Caco-2 (cell line): Measurements from ENCODE around the gene LRP1B. TPM values are rescaled to one million over a fixed set of nuclear protein-coding genes. Genes with fewer than 3 reads are reported as not detected.

Source experiments
- BruUV-seq: library from RNA; stranded (reverse); fragments of 400-500 nt; replicated peaks from 2 replicates; lab custom pipeline; 2021; lab: Mats Ljungman, UMichigan
- CTCF ChIA-PET: fragments of 300-600 bp; sonication (Branson Sonifier 250); formaldehyde crosslinking; loops from one replicate; lab custom pipeline; 2022; ENCODE audit warnings: antibody characterized with exemption; lab: Charles Lee
- POLR2A ChIA-PET: fragments of 300-600 bp; sonication (Branson Sonifier 250); formaldehyde crosslinking; loops from one replicate; lab custom pipeline; 2022; ENCODE audit warnings: antibody characterized with exemption; lab: Charles Lee
- DNase-seq, 2 experiments: peaks; one replicate each; pipeline versions ENCODE4 v3.0.0 to v3.0.0-alpha.2; 2020 to 2022
- H3K27me3 ChIP-seq: replicated peaks from 2 replicates; pipeline ENCODE4 v1.6.0; 2011; ENCODE audit warnings: low read length; ENCODE audit not compliant: control insufficient read depth, insufficient read depth
- H3K36me3 ChIP-seq: 2 replicates; pipeline ENCODE4 v1.5.1; 2011; ENCODE audit warnings: low read length; ENCODE audit not compliant: control insufficient read depth, insufficient read depth
- H3K4me1 ChIP-seq: fragments of 250-450 bp; sonication (Bioruptor Pico); 2 replicates; pipeline ENCODE4 v1.5.1; 2020; ENCODE audit warnings: mild to moderate bottlenecking
- H3K4me3 ChIP-seq: 2 replicates; pipeline ENCODE4 v1.5.1; 2011; ENCODE audit warnings: low read depth, mild to moderate bottlenecking, control low read depth, low read length
- H3K9me3 ChIP-seq: fragments of 250-450 bp; sonication (Bioruptor Pico); 2 replicates; pipeline ENCODE4 v1.5.1; 2020; ENCODE audit warnings: mild to moderate bottlenecking, moderate library complexity
- H3K27ac Mint-ChIP-seq: one replicate; pipeline ENCODE4 v1.8.0; 2022; ENCODE audit warnings: mixed read lengths; ENCODE audit not compliant: unreplicated experiment
- H3K27me3 Mint-ChIP-seq: one replicate; pipeline ENCODE4 v1.8.0; 2022; ENCODE audit warnings: mixed read lengths; ENCODE audit not compliant: insufficient read depth, unreplicated experiment
- H3K36me3 Mint-ChIP-seq: one replicate; pipeline ENCODE4 v1.8.0; 2022; ENCODE audit warnings: mild to moderate bottlenecking, mixed read lengths; ENCODE audit not compliant: insufficient read depth, unreplicated experiment
- H3K4me1 Mint-ChIP-seq: one replicate; pipeline ENCODE4 v1.8.0; 2022; ENCODE audit warnings: low read depth, mixed read lengths; ENCODE audit not compliant: unreplicated experiment
- H3K4me3 Mint-ChIP-seq: one replicate; pipeline ENCODE4 v1.8.0; 2022; ENCODE audit warnings: mild to moderate bottlenecking, moderate library complexity, mixed read lengths; ENCODE audit not compliant: unreplicated experiment
- H3K9me3 Mint-ChIP-seq: one replicate; pipeline ENCODE4 v1.8.0; 2022; ENCODE audit warnings: mixed read lengths; ENCODE audit not compliant: unreplicated experiment
- CTCF ChIP-seq, 2 experiments: fragments of 200-600 bp in 1 of 2; IDR thresholded peaks; 1 replicate in 1 of 2; 2 replicates in 1 of 2; pipeline versions ENCODE4 v1.5.1 to v1.8.0; 2011 to 2022; ENCODE audit warnings: antibody characterized with exemption in 1 of 2, control low read depth in 1 of 2, inconsistent platforms in 1 of 2, low read depth in 1 of 2, low read length in 1 of 2, mild to moderate bottlenecking in 1 of 2, moderate library complexity in 1 of 2; ENCODE audit not compliant: insufficient read depth in 1 of 2, severe bottlenecking in 1 of 2, unreplicated experiment in 1 of 2
- intact Hi-C: fragments of 100-400 bp; cut with micrococcal nuclease; formaldehyde crosslinking; loops from one replicate; pipeline ENCODE4 v1.10.0; 2022; ENCODE audit not compliant: unreplicated experiment
- total RNA-seq: library from RNA; stranded (reverse); gene quantifications from 2 replicates; pipeline ENCODE4 v1.2.3, GENCODE V29; 2022

The LRP1B gene
- total RNA-seq, 1 experiment from 2014 or later = not detected

- intact Hi-C loops = no loop called here
- H3K4me3 Mint-ChIP-seq = no peak overlapping the region
These were observed 286.6 kb downstream of the LRP1B start for GRCh38 chr2:141844231-141844630.

GRCh38 chr2:141835103-141835502 is 295.7 kb downstream of the LRP1B start:
- DNase-seq = no peak
- Mint-ChIP-seq H3K4me3 (no peak overlapping the region), H3K4me1 (no peaks in the 10 kb centered on the region), H3K27me3 (no peaks in the 10 kb centered on the region), H3K27ac (no peak overlapping the region), H3K9me3 (no peaks in the 10 kb centered on the region), H3K36me3 (no peaks in the 10 kb centered on the region)
- H3K27me3 ChIP-seq = no peaks in the 10 kb centered on the region
- CTCF ChIA-PET = no interaction called here
- POLR2A ChIA-PET = no interaction called here
- no peaks in the 10 kb centered on the region for H3K4me1 ChIP-seq
- H3K4me3 ChIP-seq = no peak overlapping the region
- no TSS peak for BruUV-seq
- no peaks in the 10 kb centered on the region for H3K36me3 ChIP-seq
- no peak for TF ChIP-seq CTCF (IDR thresholded peaks at IDR 0.05; ENCODE audit: insufficient read depth in 1 of 2, low read depth in 1 of 2, low read length in 1 of 2, severe bottlenecking in 1 of 2, unreplicated experiment in 1 of 2)
- intact Hi-C loops = no loop called here
- no peaks in the 10 kb centered on the region for H3K9me3 ChIP-seq

More at GRCh38 chr2:141844231-141844630, 286.6 kb downstream of the LRP1B start:
- Mint-ChIP-seq H3K27me3 (no peaks in the 10 kb centered on the region), H3K9me3 (no peaks in the 10 kb centered on the region), H3K36me3 (no peaks in the 10 kb centered on the region), H3K4me1 (no peaks in the 10 kb centered on the region), H3K27ac (no peak overlapping the region)
- no peaks in the 10 kb centered on the region for H3K27me3 ChIP-seq
- DNase-seq = no peak
- TF ChIP-seq CTCF (IDR thresholded peaks at IDR 0.05; ENCODE audit: insufficient read depth in 1 of 2, low read depth in 1 of 2, low read length in 1 of 2, severe bottlenecking in 1 of 2, unreplicated experiment in 1 of 2) = no peak
- BruUV-seq = no TSS peak
- no peaks in the 10 kb centered on the region for H3K9me3 ChIP-seq
- POLR2A ChIA-PET = no interaction called here
- H3K36me3 ChIP-seq = no peaks in the 10 kb centered on the region
- CTCF ChIA-PET = no interaction called here
- H3K4me3 ChIP-seq = no peak overlapping the region
- H3K4me1 ChIP-seq = no peaks in the 10 kb centered on the region

GRCh38 chr2:141828761-141829160 is 302.1 kb downstream of the LRP1B start:
- no peaks in the 10 kb centered on the region for H3K36me3 ChIP-seq
- H3K4me3 Mint-ChIP-seq = no peak overlapping the region
- BruUV-seq = no TSS peak
- no peaks in the 10 kb centered on the region for H3K36me3 Mint-ChIP-seq
- H3K4me1 ChIP-seq = no peaks in the 10 kb centered on the region
- ChIA-PET CTCF (no interaction called here), POLR2A (no interaction called here)
- no peaks in the 10 kb centered on the region for H3K27me3 ChIP-seq
- no peaks in the 10 kb centered on the region for H3K4me1 Mint-ChIP-seq
- DNase-seq = no peak
- intact Hi-C loops = no loop called here
- H3K27me3 Mint-ChIP-seq = no peaks in the 10 kb centered on the region
- no peak overlapping the region for H3K4me3 ChIP-seq
- TF ChIP-seq CTCF (IDR thresholded peaks at IDR 0.05; ENCODE audit: insufficient read depth in 1 of 2, low read depth in 1 of 2, low read length in 1 of 2, severe bottlenecking in 1 of 2, unreplicated experiment in 1 of 2) = no peak
- H3K9me3 Mint-ChIP-seq = no peaks in the 10 kb centered on the region
- H3K9me3 ChIP-seq = no peaks in the 10 kb centered on the region
- no peak overlapping the region for H3K27ac Mint-ChIP-seq
